Right renal pelvis (tissue), 4 donors: ENCODE measurements around the gene ATP5MK. TPM values are rescaled to one million over a fixed set of nuclear protein-coding genes. Genes with fewer than 3 reads are reported as not detected.
A peak's percentile ranks its signal among the peaks of the same experiment; 100 is the strongest.
"Not testable (repeated sequence)": the region's sequence is repeated elsewhere in the genome, so short reads cannot be mapped to it uniquely, and the experiment has no call there.

ENCODE experiments used
- DNase-seq, 4 donors: peaks; one replicate each; pipeline ENCODE4 v3.0.0-alpha.2; 2013; ENCODE audit warnings: low read depth in 4 of 4, low spot score in 3 of 4, missing footprints in 1 of 4
- polyA plus RNA-seq, 4 donors: library from polyadenylated mRNA; unstranded; fragments of 120-200 nt; gene quantifications; one replicate each; pipeline ENCODE4 v1.2.1, GENCODE V29; 2013; ENCODE audit not compliant: insufficient read length in 4 of 4

Gene ATP5MK
- polyA plus RNA-seq, 4 donors: 223 to 267 (median 239) TPM

- no peak for DNase-seq
Observed at GRCh38 chr10:103397191-103397825, 1.0 kb upstream of the ATP5MK start.

DNA sequence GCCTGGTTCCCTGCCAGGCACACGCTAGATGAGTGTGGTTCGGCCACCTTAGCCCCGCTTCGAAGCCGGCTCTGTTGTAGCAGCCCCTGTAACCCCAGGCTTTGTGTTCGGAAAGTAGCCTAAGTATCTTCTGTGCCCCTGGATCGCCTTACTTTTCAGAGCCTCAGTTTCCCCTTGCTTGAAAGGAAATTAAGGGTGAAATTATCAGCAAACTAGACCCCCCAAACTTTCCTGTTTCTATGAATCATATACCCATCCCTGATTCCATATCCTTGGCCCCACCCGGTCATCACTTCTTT, 463 bp upstream of the ATP5MK start:
- DNase-seq: peak in 1 of 4 donors; percentile 4

- DNase-seq: peak in 2 of 4 donors; percentile 3 to 12
Observed at GRCh38 chr10:103395754-103396066, 565 bp downstream of the ATP5MK start.

DNA sequence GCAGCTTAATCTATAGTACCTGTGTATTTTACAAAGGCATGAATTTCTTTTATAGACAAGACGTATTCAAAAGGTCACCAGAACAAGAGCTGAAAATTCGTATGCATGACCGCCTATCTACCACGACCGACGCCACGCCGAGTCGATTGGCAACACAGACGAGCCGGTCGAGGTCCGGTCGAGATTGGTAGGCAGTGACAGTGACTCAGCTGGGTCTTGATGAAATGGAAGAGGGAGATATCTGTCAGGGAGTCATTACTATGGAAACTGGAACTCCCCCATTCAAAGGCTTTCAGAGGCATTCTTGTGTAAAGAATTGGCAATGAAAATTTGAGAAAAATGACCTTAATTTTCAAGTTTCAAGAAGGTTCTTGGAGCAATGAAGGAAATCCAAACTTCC, 2.1 kb downstream of the ATP5MK start:
- DNase-seq: no peak

DNA sequence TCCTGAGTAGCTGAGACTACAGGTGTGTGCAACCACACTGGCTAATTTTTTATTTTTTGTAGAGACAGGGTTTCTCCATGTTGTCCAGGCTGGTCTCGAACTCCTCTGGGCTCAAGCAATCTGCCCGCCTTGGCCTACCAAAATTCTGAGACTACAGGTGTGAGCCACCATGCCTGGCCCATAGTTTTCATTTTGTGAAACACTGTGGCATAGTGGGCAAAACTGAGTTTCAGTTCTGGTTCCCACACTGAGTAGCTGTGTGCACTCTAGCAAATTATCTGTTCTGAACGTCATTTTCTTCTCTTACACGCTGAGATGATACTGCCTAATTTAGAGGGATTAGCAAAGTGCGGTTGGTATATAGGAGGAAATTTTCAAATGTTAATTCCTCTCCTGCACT, 13.5 kb downstream of the ATP5MK start:
- DNase-seq: no peak

- DNase-seq: no peak
Observed at GRCh38 chr10:103374263-103374662, 22.0 kb downstream of the ATP5MK start.

GRCh38 chr10:103373544-103373943, 22.7 kb downstream of the ATP5MK start:
- no peak for DNase-seq

- peak; percentile 85 to 94 (median 90) for DNase-seq
Observed at GRCh38 chr10:103367782-103368518, 28.3 kb downstream of the ATP5MK start, which contains the start of gene TAF5. Gene TAF5, plus strand, starts transcription at chr10:103367976. Its CDS starts 14 bp downstream, at chr10:103367990.

GRCh38 chr10:103367379-103367781, 28.9 kb downstream of the ATP5MK start:
- DNase-seq: no peak

DNA sequence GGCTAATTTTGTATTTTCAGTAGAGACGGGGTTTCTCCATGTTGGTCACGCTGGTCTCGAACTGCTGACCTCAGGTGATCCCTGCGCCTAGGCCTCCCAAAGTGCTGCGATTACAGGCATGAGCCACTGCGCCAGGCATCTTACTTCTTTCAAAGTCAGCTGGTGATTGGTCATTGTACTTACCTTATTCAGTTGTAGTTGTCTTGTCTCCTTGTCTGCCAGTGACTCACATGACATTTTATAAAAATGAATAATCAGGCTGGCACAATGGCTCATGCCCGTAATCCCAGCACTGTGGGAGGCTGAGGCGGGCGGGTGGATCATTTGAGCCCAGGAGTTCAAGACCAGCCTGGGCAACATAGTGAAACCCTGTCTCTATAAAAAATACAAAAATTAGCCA, 35.5 kb downstream of the ATP5MK start:
- DNase-seq: not testable (repeated sequence)

DNA sequence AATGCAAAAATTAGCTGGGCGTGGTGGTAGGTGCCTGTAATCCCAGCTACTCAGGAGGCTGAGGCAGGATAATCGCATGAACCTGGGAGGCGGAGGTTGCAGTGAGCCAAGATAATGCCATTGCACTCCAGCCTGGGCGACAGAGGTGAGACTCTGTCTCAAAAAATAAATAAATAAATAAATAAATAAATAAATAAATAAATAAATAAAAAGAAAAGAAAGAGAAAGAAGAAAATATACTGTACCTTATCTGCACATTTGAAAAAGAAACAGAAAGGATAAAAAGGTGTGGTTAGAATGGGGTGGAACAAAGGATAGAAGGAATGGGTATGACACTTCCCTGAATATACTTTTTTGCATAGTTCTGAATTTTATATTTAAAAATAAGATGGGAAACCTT, 36.8 kb downstream of the ATP5MK start:
- DNase-seq: not testable (repeated sequence)

DNA sequence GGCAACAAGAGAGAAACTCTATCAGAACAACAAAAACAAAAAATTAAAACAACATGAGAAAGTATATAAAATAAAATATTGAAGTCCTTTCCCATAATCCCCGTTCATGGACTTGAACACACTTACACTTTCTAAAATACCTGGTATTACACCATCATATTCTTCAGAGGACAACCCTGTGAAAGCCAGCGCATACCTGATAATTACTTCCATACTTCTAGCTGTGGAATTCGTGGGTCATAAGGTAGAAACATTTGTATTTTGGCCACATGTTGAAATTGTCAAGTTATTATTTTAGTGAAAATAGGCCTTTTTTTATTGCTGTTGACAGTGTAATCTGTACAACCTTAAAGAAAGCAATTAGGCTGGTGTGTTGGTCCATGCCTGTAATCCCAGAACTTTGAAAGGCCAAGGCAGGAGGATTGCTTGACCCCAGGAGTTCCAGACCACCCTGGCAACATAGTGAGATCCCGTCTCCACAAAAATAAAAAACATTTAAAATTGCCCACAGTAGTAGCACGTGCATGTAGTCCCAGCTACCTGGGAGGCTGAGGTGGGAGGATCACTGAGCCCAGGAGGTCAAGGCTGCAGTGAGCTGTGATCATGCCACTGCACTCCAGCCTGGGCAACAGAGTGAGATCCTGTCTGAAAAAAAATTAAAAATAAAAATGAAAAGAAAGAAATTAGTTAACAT, 40.2 kb downstream of the ATP5MK start:
- DNase-seq: no peak

DNA sequence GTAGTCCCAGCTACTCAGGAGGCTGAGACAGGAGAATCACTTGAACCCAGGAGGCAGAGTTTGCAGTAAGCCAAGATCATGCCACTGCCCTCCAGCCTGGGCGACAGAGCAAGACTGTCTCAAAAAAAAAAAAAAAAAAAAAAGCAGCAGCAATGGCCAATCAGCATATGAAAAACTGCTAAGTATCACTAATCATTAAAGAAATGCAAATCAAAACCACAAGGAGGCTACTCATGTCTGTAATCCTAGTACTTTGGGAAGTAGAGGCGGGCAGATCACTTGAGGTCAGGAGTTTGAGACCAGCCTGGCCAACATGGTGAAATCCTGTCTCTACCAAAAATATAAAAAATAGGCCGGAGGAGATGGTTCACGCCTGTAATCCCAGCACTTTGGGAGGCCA, 41.7 kb downstream of the ATP5MK start:
- not testable (repeated sequence) for DNase-seq

- no peak for DNase-seq
Observed at GRCh38 chr10:103353281-103353680, 43.0 kb downstream of the ATP5MK start.

DNA sequence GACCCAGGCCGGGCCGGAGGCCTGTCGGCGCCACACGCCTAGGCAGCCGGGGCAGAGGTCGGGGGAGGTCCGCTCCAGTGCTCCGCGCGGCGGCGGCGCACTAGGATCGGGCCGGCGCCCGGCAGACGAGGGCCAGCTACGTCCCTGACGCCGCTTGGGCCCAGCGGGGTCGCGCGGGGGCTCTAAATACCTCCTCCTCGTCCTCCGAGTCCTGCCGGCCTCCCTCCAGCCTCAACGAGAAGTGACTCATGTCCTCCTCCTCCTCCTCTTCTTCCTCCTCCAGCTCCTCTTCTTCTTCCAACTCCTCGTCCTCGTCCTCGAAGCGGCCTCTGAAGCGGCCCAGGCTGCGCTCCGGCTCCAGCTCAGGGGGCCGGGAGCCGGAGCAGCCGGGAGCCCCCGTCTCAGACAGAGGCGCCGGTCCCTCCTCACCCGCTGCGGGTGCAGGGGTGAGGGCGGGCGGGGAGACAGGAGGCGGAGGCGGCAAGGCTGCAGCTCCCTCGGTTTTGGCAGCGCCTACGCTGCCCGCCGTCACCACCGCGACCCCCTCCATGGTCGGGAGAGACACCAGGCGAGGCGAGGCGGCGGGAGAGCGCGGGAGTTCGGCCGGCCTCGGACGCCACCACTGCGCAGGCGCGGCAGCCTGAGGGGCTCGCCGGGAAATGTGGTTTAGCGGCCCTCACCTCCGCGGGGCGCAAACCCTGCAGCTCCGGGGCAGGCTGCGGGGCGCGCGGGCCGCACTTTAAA, 45.6 kb downstream of the ATP5MK start, which contains the start of gene PCGF6:
Gene PCGF6 (minus strand): TSS at position 624 of the 744 bp plus-strand sequence. CDS start 74 bp downstream, at position 550.
- peak; percentile 73 to 78 (median 76) for DNase-seq

GRCh38 chr10:103350175-103350516, 46.1 kb downstream of the ATP5MK start:
- no peak for DNase-seq

Other genes with a start within 250 kb of the ATP5MK start
- 100 to 1,000 TPM in 3 of 4 donors, 10 to 100 TPM in 1; 87.2 to 120 (median 114) TPM for gene NT5C2, start 203.2 kb downstream of the ATP5MK start, polyA plus RNA-seq
- gene RPEL1, start 150.6 kb downstream of the ATP5MK start, polyA plus RNA-seq: under 1 TPM; 0.11 to 0.21 (median 0.16) TPM
- gene INA, start 119.3 kb downstream of the ATP5MK start, polyA plus RNA-seq: 1 to 10 TPM in 2 of 4 donors, under 1 TPM in 2; 0.30 to 1.7 (median 0.92) TPM
- gene PCGF6, start 45.3 kb downstream of the ATP5MK start, polyA plus RNA-seq: 10 to 100 TPM; 13.4 to 16.7 (median 15.1) TPM
- gene TAF5, start 28.5 kb downstream of the ATP5MK start, polyA plus RNA-seq: 1 to 10 TPM; 7.0 to 9.0 (median 8.4) TPM
- gene PDCD11, start 151 bp upstream of the ATP5MK start, polyA plus RNA-seq: 10 to 100 TPM; 31.0 to 36.1 (median 34.8) TPM
- gene CALHM2, start 55.9 kb upstream of the ATP5MK start, polyA plus RNA-seq: 10 to 100 TPM; 12.5 to 15.0 (median 13.8) TPM
- gene CALHM1, start 62.4 kb upstream of the ATP5MK start, polyA plus RNA-seq: under 1 TPM; 0.06 to 0.09 (median 0.07) TPM
- gene CALHM3, start 82.8 kb upstream of the ATP5MK start, polyA plus RNA-seq: under 1 TPM in 2 of 4 donors, not detected in 2; 0.05 to 0.10 TPM
- 1 to 10 TPM; 1.2 to 1.7 (median 1.4) TPM for gene NEURL1, start 97.2 kb upstream of the ATP5MK start, polyA plus RNA-seq